Endothelial cell of umbilical vein (primary cell): ENCODE data around the gene VCPKMT. TPM values are rescaled to one million over a fixed set of nuclear protein-coding genes. Genes with fewer than 3 reads are reported as not detected.

Experiments used
- BruUV-seq: library from RNA; stranded (reverse); fragments of 400-500 nt; replicated peaks from 2 replicates; lab custom pipeline; 2021; lab: Mats Ljungman, UMichigan
- CTCF ChIA-PET: fragments of 300-600, 350-600 bp; sonication (Branson Sonifier 250); formaldehyde crosslinking; loops from one replicate; lab custom pipeline; 2021; ENCODE audit warnings: antibody characterized with exemption, inconsistent platforms; lab: Charles Lee
- POLR2A ChIA-PET: fragments of 300-600, 350-600 bp; sonication (Branson Sonifier 250); formaldehyde crosslinking; loops from one replicate; lab custom pipeline; 2021; ENCODE audit warnings: antibody characterized with exemption, inconsistent platforms; lab: Charles Lee
- DNase-seq: peaks from one replicate; pipeline ENCODE4 v3.0.0-alpha.2; 2011; ENCODE audit warnings: low read depth, low spot score
- FAIRE-seq: peaks from 2 replicates; lab custom pipeline; 2011; peaks lifted over from hg19 to GRCh38; lab: Jason Lieb, UNC
- H2AFZ ChIP-seq: 2 replicates; pipeline ENCODE4 v1.6.0; 2012; ENCODE audit warnings: low read depth, low read length, control low read depth, inconsistent platforms
- H3K27ac ChIP-seq: 2 replicates; pipeline ENCODE4 v1.5.1; 2011; ENCODE audit warnings: low read depth, mild to moderate bottlenecking, control low read depth, low read length, moderate library complexity; ENCODE audit not compliant: insufficient read depth
- H3K27me3 ChIP-seq, 2 experiments: 2 replicates each; pipeline versions ENCODE4 v1.6.0 to v1.6.1; 2011; ENCODE audit warnings: low read length in 2 of 2, mixed read lengths in 1 of 2; ENCODE audit not compliant: control insufficient read depth in 2 of 2, insufficient read depth in 2 of 2
- H3K36me3 ChIP-seq, 2 experiments: 2 replicates in 1 of 2; 3 replicates in 1 of 2; pipeline ENCODE4 v1.5.1; 2011; ENCODE audit warnings: low read length in 2 of 2, mild to moderate bottlenecking in 1 of 2, moderate library complexity in 1 of 2; ENCODE audit not compliant: control insufficient read depth in 2 of 2, insufficient read depth in 2 of 2; ENCODE audit errors: extremely low read depth in 1 of 2
- H3K4me1 ChIP-seq: 3 replicates; pipeline ENCODE4 v1.5.1; 2011; ENCODE audit warnings: mild to moderate bottlenecking, low read length; ENCODE audit not compliant: control insufficient read depth, insufficient read depth; ENCODE audit errors: extremely low read depth
- H3K4me2 ChIP-seq: 2 replicates; pipeline ENCODE4 v1.6.1; 2011; ENCODE audit warnings: low read length, control low read depth, mixed read lengths; ENCODE audit not compliant: insufficient read depth
- H3K4me3 ChIP-seq, 3 experiments: fragments of 200-600 bp in 1 of 3; sonication (generic), shearing (Covaris generic) in 1 of 3; replicated peaks in 1 of 3; 2 replicates each; pipeline ENCODE4 v1.5.1; 2011 to 2016; ENCODE audit warnings: control low read depth in 3 of 3, low read length in 3 of 3, mild to moderate bottlenecking in 2 of 3, inconsistent platforms in 1 of 3, low read depth in 1 of 3, moderate library complexity in 1 of 3; ENCODE audit not compliant: insufficient read depth in 1 of 3
- H3K79me2 ChIP-seq: 2 replicates; pipeline ENCODE4 v1.6.0; 2012; ENCODE audit warnings: low read length, inconsistent platforms; ENCODE audit not compliant: control insufficient read depth, insufficient read depth
- H3K9ac ChIP-seq: replicated peaks from 2 replicates; pipeline ENCODE3; 2011; ENCODE audit warnings: low read length, control low read depth; ENCODE audit not compliant: insufficient read depth; ENCODE audit errors: extremely low read depth
- H3K9me1 ChIP-seq: replicated peaks from 3 replicates; pipeline ENCODE4 v1.6.0; 2011; ENCODE audit warnings: mild to moderate bottlenecking, low read length; ENCODE audit not compliant: control insufficient read depth, insufficient read depth; ENCODE audit errors: extremely low read depth
- H3K9me3 ChIP-seq: replicated peaks from 2 replicates; pipeline ENCODE4 v1.5.1; 2012; ENCODE audit warnings: low read length, inconsistent platforms; ENCODE audit not compliant: control insufficient read depth, insufficient read depth
- H4K20me1 ChIP-seq: replicated peaks from 2 replicates; pipeline ENCODE3; 2011; ENCODE audit warnings: mild to moderate bottlenecking, low read length; ENCODE audit not compliant: control insufficient read depth, insufficient read depth; ENCODE audit errors: extremely low read depth
- CTCF ChIP-seq, 2 donors: IDR thresholded peaks; 1 replicate in 1 of 2; 2 replicates in 1 of 2; pipeline ENCODE4 v1.5.1; 2011; ENCODE audit warnings: low read length in 2 of 2, mild to moderate bottlenecking in 2 of 2, moderate library complexity in 2 of 2, control low read depth in 1 of 2, inconsistent platforms in 1 of 2, low read depth in 1 of 2; ENCODE audit not compliant: insufficient read depth in 1 of 2; ENCODE audit errors: extremely low read depth in 1 of 2
- EZH2 ChIP-seq: IDR thresholded peaks from 2 replicates; pipeline ENCODE4 v1.6.1; 2012; ENCODE audit warnings: borderline replicate concordance, low read depth, mild to moderate bottlenecking, moderate library complexity, low read length, inconsistent platforms; ENCODE audit not compliant: severe bottlenecking
- FOS ChIP-seq: IDR thresholded peaks from 2 replicates; pipeline ENCODE4 v1.6.1; 2011; ENCODE audit warnings: mild to moderate bottlenecking, low read length, moderate library complexity, borderline replicate concordance; ENCODE audit not compliant: insufficient read depth
- GATA2 ChIP-seq: IDR thresholded peaks from 2 replicates; pipeline ENCODE4 v1.7.0; 2011; ENCODE audit warnings: low read depth, mild to moderate bottlenecking, moderate library complexity, mixed read lengths, low read length; ENCODE audit not compliant: insufficient read length, insufficient read depth
- JUN ChIP-seq: IDR thresholded peaks from 2 replicates; pipeline ENCODE4 v1.6.1; 2011; ENCODE audit warnings: borderline replicate concordance, low read depth; ENCODE audit not compliant: insufficient read length, insufficient read depth
- MAX ChIP-seq: IDR thresholded peaks from 2 replicates; pipeline ENCODE4 v1.6.1; 2011; ENCODE audit not compliant: insufficient read depth, insufficient read length
- MYC ChIP-seq: IDR thresholded peaks from one replicate; pipeline ENCODE4 v1.6.1; 2011; ENCODE audit warnings: mild to moderate bottlenecking, low read depth, low read length
- POLR2A ChIP-seq: IDR thresholded peaks from 2 replicates; pipeline ENCODE4 v1.6.1; 2012; ENCODE audit warnings: low read depth, mild to moderate bottlenecking, control low read depth, low read length
- POLR2AphosphoS5 ChIP-seq: IDR thresholded peaks from 2 replicates; pipeline ENCODE4 v1.6.1; 2012; ENCODE audit warnings: low read depth, mild to moderate bottlenecking, control low read depth, low read length, moderate library complexity; ENCODE audit not compliant: insufficient read depth
- dilution Hi-C: fragments of 300-500 bp; cut with MboI; formaldehyde crosslinking; loops from one replicate; pipeline ENCODE4 v1.15.0; 2019; ENCODE audit warnings: low sequenced_read_pairs; ENCODE audit not compliant: extremely low pct_ligation_motif_present
- intact Hi-C: fragments of 100-400 bp; cut with micrococcal nuclease; formaldehyde crosslinking; loops from one replicate; pipeline ENCODE4 v1.10.0; 2022
- polyA plus RNA-seq, 4 experiments: library from polyadenylated mRNA; depleted of rRNA in 3 of 4; stranded (reverse) in 3 of 4; unstranded in 1 of 4; fragments of >200 nt; gene quantifications; 2 replicates each; pipeline versions ENCODE4 v1.2.1 to v1.2.3, GENCODE V29; 2011 to 2012; ENCODE audit warnings: missing spikeins in 1 of 4
- total RNA-seq: library from RNA; stranded (reverse); gene quantifications from 2 replicates; pipeline ENCODE4 v1.2.3, GENCODE V29; 2021

Gene VCPKMT
- total and polyA plus RNA-seq, 2 donors (not counting 3 experiments of a cell fraction or from before 2014, with no cell fraction given) = 3.5 to 9.2 TPM

GRCh38 chr14:50123062-50123461, 6.7 kb upstream of the VCPKMT start:
- H3K4me2 ChIP-seq = no peak overlapping the region
- H3K9me1 ChIP-seq = no peaks in the 10 kb centered on the region
- no peaks in the 10 kb centered on the region for H4K20me1 ChIP-seq
- no peak for TF ChIP-seq CTCF (IDR thresholded peaks at IDR 0.05; ENCODE audit: extremely low read depth in 1 of 2, insufficient read depth in 1 of 2, low read depth in 1 of 2, low read length in 2 of 2)
- no peak for TF ChIP-seq JUN
- TF ChIP-seq POLR2A = no peak
- intact Hi-C loops (no loop called here), dilution Hi-C loops (no loop called here)
- H2AFZ ChIP-seq = no peak overlapping the region
- H3K4me1 ChIP-seq = no peaks in the 10 kb centered on the region
- no TSS peak for BruUV-seq
- H3K36me3 ChIP-seq = peaks cover 2 to 5% of the 10 kb centered on the region in 2 experiments
- FAIRE-seq (no peak), DNase-seq (no peak)
- ChIA-PET CTCF (no interaction called here), POLR2A (no interaction called here)
- H3K9ac ChIP-seq = no peak overlapping the region
- no peaks in the 10 kb centered on the region for H3K79me2 ChIP-seq
- no peak overlapping the region for H3K27ac ChIP-seq
- H3K4me3 ChIP-seq = no peak overlapping the region
- no peaks in the 10 kb centered on the region for H3K27me3 ChIP-seq
- H3K9me3 ChIP-seq = no peaks in the 10 kb centered on the region

- Histone ChIP-seq H2AFZ (no peak overlapping the region), H3K4me3 (no peak overlapping the region), H3K9me1 (no peaks in the 10 kb centered on the region), H3K9me3 (no peaks in the 10 kb centered on the region), H3K27ac (no peak overlapping the region), H3K36me3 (peaks cover 2 to 3% of the 10 kb centered on the region in 2 experiments), H3K9ac (no peak overlapping the region), H4K20me1 (no peaks in the 10 kb centered on the region), H3K4me2 (no peak overlapping the region), H3K27me3 (no peaks in the 10 kb centered on the region), H3K4me1 (no peaks in the 10 kb centered on the region), H3K79me2 (no peaks in the 10 kb centered on the region)
- ChIA-PET POLR2A (no interaction called here), CTCF (no interaction called here)
- DNase-seq = no peak
- intact Hi-C loops = no loop called here
- TF ChIP-seq MYC = no peak
- no peak for TF ChIP-seq CTCF (IDR thresholded peaks at IDR 0.05; ENCODE audit: extremely low read depth in 1 of 2, insufficient read depth in 1 of 2, low read depth in 1 of 2, low read length in 2 of 2)
- no peak for TF ChIP-seq GATA2
- TF ChIP-seq MAX = no peak
- no peak for TF ChIP-seq FOS
- no peak for TF ChIP-seq POLR2AphosphoS5
- TF ChIP-seq JUN = no peak
- no peak for TF ChIP-seq POLR2A
- no peak for TF ChIP-seq EZH2
- no TSS peak for BruUV-seq
- no peak for FAIRE-seq
- dilution Hi-C loops = no loop called here
These were observed 5.9 kb upstream of the VCPKMT start for GRCh38 chr14:50122291-50122690.
